ENCODE measurements around the gene ZNF808.
A peak's percentile ranks its signal among the peaks of the same experiment; 100 is the strongest.
"Not testable (repeated sequence)": the region's sequence is repeated elsewhere in the genome, so short reads cannot be mapped to it uniquely, and the experiment has no call there.

The ZNF808 gene

DNA sequence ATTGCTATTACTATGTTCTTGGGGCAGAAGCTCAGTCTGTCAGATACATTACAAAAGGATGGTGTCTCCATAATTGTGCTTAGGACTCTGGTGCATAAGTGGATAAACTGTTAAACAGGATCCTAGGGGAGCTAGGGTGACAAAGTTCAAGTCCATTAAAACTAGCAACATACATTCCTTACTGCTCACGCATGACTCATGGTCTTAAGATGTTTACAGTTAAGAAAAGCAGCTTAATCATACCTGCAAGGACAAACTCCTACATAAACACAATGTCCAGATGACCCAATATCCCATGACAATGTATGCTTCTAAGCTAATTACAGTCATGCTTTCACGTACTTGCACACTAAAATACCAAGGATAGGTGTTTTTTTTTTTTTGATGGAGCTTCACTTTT, 39.1 kb downstream of the ZNF808 start:
- no CpG with 5 or more reads among the region's 2 CpGs for WGBS (ENCODE audit: extremely low coverage, insufficient coverage, low lambda C conversion rate)
- H2BK5ac ChIP-seq (ENCODE audit: low read length) = no peak overlapping the region
- H3K27me3 ChIP-seq (ENCODE audit: insufficient read depth, low read length, poor library complexity) = no peaks in the 10 kb centered on the region
- no peak overlapping the region for H4K8ac ChIP-seq (ENCODE audit: low read depth, low read length)
- no peak overlapping the region for H3K27ac ChIP-seq (ENCODE audit: low read depth, low read length)
- H4K5ac ChIP-seq (ENCODE audit: low read length) = no peak overlapping the region
- H3K9ac ChIP-seq (ENCODE audit: low read length) = no peak overlapping the region
- DNase-seq = peak; percentile 54
- H3K36me3 ChIP-seq (ENCODE audit: control insufficient read depth, insufficient read depth, low read length) = no peaks in the 10 kb centered on the region
- H3K79me1 ChIP-seq (ENCODE audit: low read length) = peaks cover 4% of the 10 kb centered on the region
- no peak overlapping the region for H3K56ac ChIP-seq (ENCODE audit: low read length)
- no peak overlapping the region for H3K4ac ChIP-seq (ENCODE audit: low read depth, low read length)
- no peak overlapping the region for H2BK120ac ChIP-seq (ENCODE audit: low read depth, low read length)
- H3K18ac ChIP-seq (ENCODE audit: low read length) = no peak overlapping the region
- H3K79me2 ChIP-seq (ENCODE audit: control insufficient read depth, insufficient read depth, low read length) = peaks cover 6% of the 10 kb centered on the region
- H3K4me2 ChIP-seq (ENCODE audit: low read length) = no peak overlapping the region
- no peak overlapping the region for H3K4me3 ChIP-seq (ENCODE audit: low read length)
- H2AK5ac ChIP-seq (ENCODE audit: low read length) = no peak overlapping the region
- no peak overlapping the region for H2BK15ac ChIP-seq (replicated peaks; ENCODE audit: low read depth)
- no peaks in the 10 kb centered on the region for H3K4me1 ChIP-seq (ENCODE audit: control insufficient read depth, low read depth, low read length)
- H3K23ac ChIP-seq (ENCODE audit: low read length) = no peak overlapping the region

DNA sequence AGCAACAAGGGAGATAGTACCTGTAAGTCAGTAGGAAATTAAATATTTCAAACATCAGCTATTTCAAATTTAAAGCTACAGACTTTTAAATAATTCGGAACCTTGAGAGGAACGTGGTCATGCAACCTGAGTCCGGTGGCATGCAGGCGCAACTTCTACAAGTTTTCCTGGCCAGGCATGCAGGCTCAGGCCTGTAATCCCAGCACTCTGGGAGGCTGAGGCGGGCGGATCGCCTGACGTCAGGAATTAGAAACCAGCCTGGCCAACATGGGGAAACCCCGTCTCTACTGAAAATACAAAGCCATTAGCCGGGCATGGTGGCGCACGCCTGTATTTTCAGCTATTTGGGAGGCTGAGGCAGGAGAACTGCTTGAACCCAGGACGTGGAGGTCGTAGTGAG, 40.5 kb downstream of the ZNF808 start:
- Histone ChIP-seq H2BK5ac (ENCODE audit: low read length) (no peak overlapping the region), H2AK5ac (ENCODE audit: low read length) (no peak overlapping the region), H3K4me2 (ENCODE audit: low read length) (no peak overlapping the region), H3K79me2 (ENCODE audit: control insufficient read depth, insufficient read depth, low read length) (peaks cover 7% of the 10 kb centered on the region), H3K4me1 (ENCODE audit: control insufficient read depth, low read depth, low read length) (no peaks in the 10 kb centered on the region), H3K9ac (ENCODE audit: low read length) (no peak overlapping the region), H3K27ac (ENCODE audit: low read depth, low read length) (no peak overlapping the region), H2BK120ac (ENCODE audit: low read depth, low read length) (no peak overlapping the region), H3K18ac (ENCODE audit: low read length) (no peak overlapping the region), H3K4ac (ENCODE audit: low read depth, low read length) (no peak overlapping the region), H3K23ac (ENCODE audit: low read length) (no peak overlapping the region), H3K56ac (ENCODE audit: low read length) (no peak overlapping the region), H3K27me3 (ENCODE audit: insufficient read depth, low read length, poor library complexity) (no peaks in the 10 kb centered on the region), H3K36me3 (ENCODE audit: control insufficient read depth, insufficient read depth, low read length) (no peaks in the 10 kb centered on the region), H4K5ac (ENCODE audit: low read length) (no peak overlapping the region), H3K4me3 (ENCODE audit: low read length) (no peak overlapping the region), H4K8ac (ENCODE audit: low read depth, low read length) (no peak overlapping the region), H3K79me1 (ENCODE audit: low read length) (peaks cover 6% of the 10 kb centered on the region), H2BK15ac (replicated peaks; ENCODE audit: low read depth) (no peak overlapping the region)
- no peak for DNase-seq
- WGBS (ENCODE audit: extremely low coverage, insufficient coverage, low lambda C conversion rate) = no CpG with 5 or more reads among the region's 14 CpGs

DNA sequence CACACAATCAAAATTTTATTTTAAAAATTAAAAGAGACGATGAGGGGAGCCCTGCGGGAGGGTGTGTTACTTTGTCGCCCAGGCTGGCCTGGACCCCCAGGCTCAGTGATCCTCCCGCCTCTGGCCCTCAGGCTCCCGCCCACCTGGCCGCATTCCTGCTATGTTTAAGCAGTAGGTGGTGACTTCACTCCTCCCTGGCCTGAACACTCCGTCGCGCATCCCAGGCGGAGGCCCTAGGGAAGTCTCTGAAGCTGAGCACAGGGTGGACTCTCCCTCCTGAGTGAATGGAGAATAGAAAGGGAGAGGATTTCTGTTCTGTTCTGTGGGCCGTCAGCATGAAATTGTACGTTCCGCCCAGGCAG, 42.2 kb downstream of the ZNF808 start:
- H2BK5ac ChIP-seq (ENCODE audit: low read length); H3K18ac ChIP-seq (ENCODE audit: low read length); H3K79me1 ChIP-seq (ENCODE audit: low read length); H2BK15ac ChIP-seq (replicated peaks; ENCODE audit: low read depth); H4K5ac ChIP-seq (ENCODE audit: low read length); H3K27me3 ChIP-seq (ENCODE audit: insufficient read depth, low read length, poor library complexity); H3K79me2 ChIP-seq (ENCODE audit: control insufficient read depth, insufficient read depth, low read length); H3K4ac ChIP-seq (ENCODE audit: low read depth, low read length); H2BK120ac ChIP-seq (ENCODE audit: low read depth, low read length); H2AK5ac ChIP-seq (ENCODE audit: low read length); H3K36me3 ChIP-seq (ENCODE audit: control insufficient read depth, insufficient read depth, low read length); H3K23ac ChIP-seq (ENCODE audit: low read length); H3K4me1 ChIP-seq (ENCODE audit: control insufficient read depth, low read depth, low read length); H4K8ac ChIP-seq (ENCODE audit: low read depth, low read length); H3K4me3 ChIP-seq (ENCODE audit: low read length): not testable (repeated sequence)
- Histone ChIP-seq H3K56ac (ENCODE audit: low read length) (peak overlapping the region; percentile 76), H3K9ac (ENCODE audit: low read length) (peak overlapping the region; percentile 71), H3K4me2 (ENCODE audit: low read length) (peak overlapping the region; percentile 45), H3K27ac (ENCODE audit: low read depth, low read length) (peak overlapping the region; percentile 74)
- peak; percentile 95 for DNase-seq
- whole genome bisulfite sequencing (ENCODE audit: extremely low coverage, insufficient coverage, low lambda C conversion rate) = no CpG with 5 or more reads among the region's 13 CpGs

DNA sequence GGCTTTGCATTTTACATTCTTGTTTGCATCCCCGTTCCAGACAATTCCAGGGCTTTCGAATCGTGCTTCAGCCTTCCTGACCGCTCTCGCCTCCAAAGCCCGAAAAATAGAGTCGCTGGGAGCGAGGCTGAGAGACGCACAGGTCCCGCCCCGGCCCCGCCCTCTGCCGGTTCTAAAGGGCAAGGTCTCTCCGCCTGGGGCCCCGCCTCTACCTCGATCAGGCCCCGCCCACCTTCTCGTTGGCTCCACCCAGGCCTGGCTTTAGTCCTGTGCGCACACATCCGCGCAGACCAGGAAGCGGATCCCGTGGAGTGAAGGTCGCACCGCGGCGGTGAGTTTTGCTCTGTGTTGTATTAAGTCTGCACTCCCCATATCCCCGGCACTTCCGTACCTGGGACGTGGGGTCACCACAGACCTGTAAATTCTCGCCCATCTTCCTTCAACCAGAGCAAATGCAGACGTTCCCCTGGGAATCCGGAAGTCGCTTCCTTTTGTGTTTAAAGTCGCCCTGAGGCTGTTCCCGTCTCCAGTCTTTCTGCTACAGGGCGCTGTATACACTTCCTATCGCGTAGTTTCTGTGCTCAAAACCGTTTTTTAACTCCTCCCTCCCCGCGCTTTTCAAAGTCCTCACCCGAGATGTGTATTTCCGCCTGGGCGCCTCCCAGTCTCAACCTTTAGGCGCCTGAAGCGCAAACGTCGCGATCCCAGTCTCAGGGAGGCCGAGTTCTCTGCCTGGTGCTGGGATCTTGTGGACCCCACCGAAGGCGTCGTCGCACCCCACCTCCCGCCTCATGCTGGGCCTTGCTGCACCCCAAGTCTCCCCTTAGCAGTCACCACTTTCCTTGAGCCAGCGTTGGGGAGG, 42.8 kb downstream of the ZNF808 start, which contains the start of gene ZNF701:
ZNF701 (plus strand) TSS at position 288 of the 862 bp plus-strand sequence. CDS start 3,861 bp downstream, outside the sequence.
- Histone ChIP-seq H3K56ac (ENCODE audit: low read length) (peak within 1 kb of the TSS; percentile 99), H4K5ac (ENCODE audit: low read length) (no peak within 1 kb of the TSS), H3K4me1 (ENCODE audit: control insufficient read depth, low read depth, low read length) (no peaks in the 10 kb centered on the region), H2BK15ac (replicated peaks; ENCODE audit: low read depth) (no peak within 1 kb of the TSS), H3K4me3 (ENCODE audit: low read length) (peak within 1 kb of the TSS; percentile 99), H3K4ac (ENCODE audit: low read depth, low read length) (peak within 1 kb of the TSS; percentile 6), H3K4me2 (ENCODE audit: low read length) (peak within 1 kb of the TSS; percentile 96), H3K27me3 (ENCODE audit: insufficient read depth, low read length, poor library complexity) (no peaks in the 10 kb centered on the region), H4K8ac (ENCODE audit: low read depth, low read length) (no peak within 1 kb of the TSS), H3K9ac (ENCODE audit: low read length) (peak within 1 kb of the TSS; percentile 100), H3K79me1 (ENCODE audit: low read length) (peaks cover 6% of the 10 kb centered on the region), H2AK5ac (ENCODE audit: low read length) (no peak within 1 kb of the TSS), H3K36me3 (ENCODE audit: control insufficient read depth, insufficient read depth, low read length) (no peaks in the 10 kb centered on the region), H3K23ac (ENCODE audit: low read length) (peak within 1 kb of the TSS; percentile 97), H2BK5ac (ENCODE audit: low read length) (peak within 1 kb of the TSS; percentile 99), H2BK120ac (ENCODE audit: low read depth, low read length) (no peak within 1 kb of the TSS), H3K27ac (ENCODE audit: low read depth, low read length) (peak within 1 kb of the TSS; percentile 74), H3K18ac (ENCODE audit: low read length) (peak within 1 kb of the TSS; percentile 1), H3K79me2 (ENCODE audit: control insufficient read depth, insufficient read depth, low read length) (peaks cover 7% of the 10 kb centered on the region)
- WGBS (ENCODE audit: extremely low coverage, insufficient coverage, low lambda C conversion rate) = no CpG with 5 or more reads among the region's 57 CpGs
- peak; percentile 98 for DNase-seq

DNA sequence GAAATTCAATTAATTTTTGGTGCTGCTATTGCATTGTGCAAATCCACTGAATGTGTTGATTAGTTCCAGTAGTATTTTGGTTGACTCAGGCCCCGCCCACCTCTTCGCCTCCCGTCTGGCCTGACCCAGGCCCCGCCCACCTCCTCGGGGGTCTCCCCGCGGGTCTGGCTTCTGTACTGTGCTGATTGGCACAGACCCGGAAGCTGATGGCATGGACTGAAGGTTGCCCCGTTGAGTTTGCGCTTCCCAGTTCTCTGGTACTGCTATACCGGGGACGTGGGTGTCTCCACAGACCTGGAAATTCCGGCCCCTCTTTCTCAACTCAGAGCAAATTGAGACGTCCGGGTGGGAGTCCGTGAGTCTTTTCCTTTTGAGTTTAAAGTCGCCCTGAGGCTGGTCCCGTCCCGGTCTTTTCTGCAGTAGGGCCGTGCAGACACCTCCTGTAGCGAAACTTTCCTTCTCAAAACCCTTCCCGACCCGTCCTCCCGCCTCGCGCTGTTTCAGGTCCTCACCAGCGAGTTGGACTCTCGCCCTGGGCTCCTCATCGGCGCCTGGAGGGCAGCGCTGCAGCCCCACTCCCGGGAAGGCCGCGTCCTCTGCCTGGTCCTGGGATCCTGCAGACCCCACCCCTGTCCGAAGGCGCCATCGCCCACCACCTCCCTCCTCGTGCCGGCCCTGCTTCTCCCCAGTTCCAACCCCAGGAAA, 57.4 kb downstream of the ZNF808 start:
- Histone ChIP-seq H2BK120ac (ENCODE audit: low read depth, low read length) (no peak overlapping the region), H4K8ac (ENCODE audit: low read depth, low read length) (no peak overlapping the region), H3K23ac (ENCODE audit: low read length) (no peak overlapping the region), H3K9ac (ENCODE audit: low read length) (no peak overlapping the region), H3K27me3 (ENCODE audit: insufficient read depth, low read length, poor library complexity) (no peaks in the 10 kb centered on the region), H3K27ac (ENCODE audit: low read depth, low read length) (no peak overlapping the region), H2AK5ac (ENCODE audit: low read length) (no peak overlapping the region), H3K4ac (ENCODE audit: low read depth, low read length) (no peak overlapping the region), H4K5ac (ENCODE audit: low read length) (no peak overlapping the region), H3K4me2 (ENCODE audit: low read length) (no peak overlapping the region), H3K18ac (ENCODE audit: low read length) (no peak overlapping the region), H3K36me3 (ENCODE audit: control insufficient read depth, insufficient read depth, low read length) (peaks cover 10% of the 10 kb centered on the region), H2BK5ac (ENCODE audit: low read length) (no peak overlapping the region), H3K79me2 (ENCODE audit: control insufficient read depth, insufficient read depth, low read length) (no peaks in the 10 kb centered on the region), H3K79me1 (ENCODE audit: low read length) (peaks cover 2% of the 10 kb centered on the region), H3K4me1 (ENCODE audit: control insufficient read depth, low read depth, low read length) (no peaks in the 10 kb centered on the region), H3K56ac (ENCODE audit: low read length) (no peak overlapping the region), H3K4me3 (ENCODE audit: low read length) (no peak overlapping the region), H2BK15ac (replicated peaks; ENCODE audit: low read depth) (no peak overlapping the region)
- no peak for DNase-seq
- WGBS (ENCODE audit: extremely low coverage, insufficient coverage, low lambda C conversion rate) = no CpG with 5 or more reads among the region's 39 CpGs
